HUES48 (cell line): ENCODE data around the gene EGFL8.
"Not testable (repeated sequence)": the region's sequence is repeated elsewhere in the genome, so short reads cannot be mapped to it uniquely, and the experiment has no call there.

ENCODE experiments used
- H3K27ac ChIP-seq: one replicate; pipeline ENCODE4 v1.7.0; 2013; ENCODE audit warnings: low read depth, low read length, inconsistent platforms
- H3K27me3 ChIP-seq: 2 replicates; pipeline ENCODE4 v1.6.1; 2013; ENCODE audit warnings: mild to moderate bottlenecking, low read length; ENCODE audit not compliant: control insufficient read depth, insufficient read depth
- H3K36me3 ChIP-seq: 2 replicates; pipeline ENCODE4 v1.6.1; 2013; ENCODE audit warnings: low read length; ENCODE audit not compliant: control insufficient read depth, insufficient read depth
- H3K4me1 ChIP-seq: 2 replicates; pipeline ENCODE4 v1.6.1; 2013; ENCODE audit warnings: mild to moderate bottlenecking, low read length; ENCODE audit not compliant: control insufficient read depth, insufficient read depth
- H3K4me3 ChIP-seq: 2 replicates; pipeline ENCODE4 v1.5.1; 2013; ENCODE audit warnings: mild to moderate bottlenecking, low read depth, low read length
- H3K9ac ChIP-seq: 2 replicates; pipeline ENCODE4 v1.6.1; 2013; ENCODE audit warnings: mild to moderate bottlenecking, low read depth, low read length, moderate library complexity
- H3K9me3 ChIP-seq: 2 replicates; pipeline ENCODE4 v1.6.1; 2013; ENCODE audit warnings: low read length; ENCODE audit not compliant: control insufficient read depth, insufficient read depth

The EGFL8 gene

GRCh38 chr6:32200711-32201475 lies 36.5 kb downstream of the EGFL8 start:
- H3K9me3 ChIP-seq, result no peaks in the 10 kb centered on the region
- H3K4me1 ChIP-seq, result peaks cover 8% of the 10 kb centered on the region; the same call in 1 of the 2 replicates
- H3K27ac ChIP-seq, result no peak overlapping the region
- no peak overlapping the region for H3K4me3 ChIP-seq
- H3K36me3 ChIP-seq, result no peaks in the 10 kb centered on the region
- no peaks in the 10 kb centered on the region for H3K27me3 ChIP-seq
- no peak overlapping the region for H3K9ac ChIP-seq

GRCh38 chr6:32202186-32202585 lies 37.8 kb downstream of the EGFL8 start:
- no peak overlapping the region for H3K9ac ChIP-seq
- no peaks in the 10 kb centered on the region for H3K36me3 ChIP-seq
- H3K27ac ChIP-seq, result no peak overlapping the region
- H3K27me3 ChIP-seq, result no peaks in the 10 kb centered on the region
- no peak overlapping the region for H3K4me3 ChIP-seq
- no peaks in the 10 kb centered on the region for H3K9me3 ChIP-seq
- 0 out of 2 replicates have a peak, but pooled peaks cover 3% of the 10 kb centered on the region for H3K4me1 ChIP-seq

- Histone ChIP-seq H3K9me3 (no peaks in the 10 kb centered on the region), H3K36me3 (no peaks in the 10 kb centered on the region), H3K4me3 (no peak overlapping the region), H3K27me3 (no peaks in the 10 kb centered on the region), H3K4me1 (no peaks in the 10 kb centered on the region), H3K27ac (no peak overlapping the region), H3K9ac (no peak overlapping the region)
Observed at GRCh38 chr6:32203426-32204267, 39.3 kb downstream of the EGFL8 start.

- H3K27ac ChIP-seq, result no peak overlapping the region
- H3K9ac ChIP-seq, result no peak overlapping the region
- H3K9me3 ChIP-seq, result no peaks in the 10 kb centered on the region
- H3K36me3 ChIP-seq, result no peaks in the 10 kb centered on the region
- no peak overlapping the region for H3K4me3 ChIP-seq
- H3K4me1 ChIP-seq, result no peaks in the 10 kb centered on the region
- H3K27me3 ChIP-seq, result no peaks in the 10 kb centered on the region
Observed at GRCh38 chr6:32204268-32204715, 39.9 kb downstream of the EGFL8 start.

- H3K9ac ChIP-seq, result no peak overlapping the region
- no peak overlapping the region for H3K4me3 ChIP-seq
Observed at GRCh38 chr6:32208996-32209395, 44.6 kb downstream of the EGFL8 start.

GRCh38 chr6:32210191-32210601 lies 45.8 kb downstream of the EGFL8 start:
- no peak overlapping the region for H3K4me3 ChIP-seq
- H3K9me3 ChIP-seq, result no peaks in the 10 kb centered on the region
- no peak overlapping the region for H3K9ac ChIP-seq
- no peaks in the 10 kb centered on the region for H3K27me3 ChIP-seq
- no peak overlapping the region for H3K27ac ChIP-seq
- H3K4me1 ChIP-seq, result no peaks in the 10 kb centered on the region
- H3K36me3 ChIP-seq, result no peaks in the 10 kb centered on the region

More at GRCh38 chr6:32208996-32209395, 44.6 kb downstream of the EGFL8 start:
- Histone ChIP-seq H3K4me1 (no peaks in the 10 kb centered on the region), H3K27ac (no peak overlapping the region), H3K36me3 (no peaks in the 10 kb centered on the region), H3K9me3 (no peaks in the 10 kb centered on the region), H3K27me3 (no peaks in the 10 kb centered on the region)

- H3K9me3 ChIP-seq, H3K27ac ChIP-seq, H3K36me3 ChIP-seq, H3K4me3 ChIP-seq, H3K27me3 ChIP-seq, H3K4me1 ChIP-seq, H3K9ac ChIP-seq: not testable (repeated sequence)
Observed at GRCh38 chr6:32211432-32211831, 47.0 kb downstream of the EGFL8 start.

- H3K4me3 ChIP-seq, result no peak overlapping the region
- no peaks in the 10 kb centered on the region for H3K36me3 ChIP-seq
- no peaks in the 10 kb centered on the region for H3K4me1 ChIP-seq
- H3K27ac ChIP-seq, result no peak overlapping the region
- H3K9ac ChIP-seq, result no peak overlapping the region
- H3K27me3 ChIP-seq, result no peaks in the 10 kb centered on the region
- H3K9me3 ChIP-seq, result no peaks in the 10 kb centered on the region
Observed at GRCh38 chr6:32212076-32212760, 47.8 kb downstream of the EGFL8 start.

- Histone ChIP-seq H3K4me3 (no peak overlapping the region), H3K4me1 (no peaks in the 10 kb centered on the region), H3K9ac (no peak overlapping the region), H3K27ac (no peak overlapping the region), H3K9me3 (no peaks in the 10 kb centered on the region), H3K36me3 (no peaks in the 10 kb centered on the region), H3K27me3 (no peaks in the 10 kb centered on the region)
Observed at GRCh38 chr6:32213649-32214048, 49.3 kb downstream of the EGFL8 start.

GRCh38 chr6:32214126-32214525 lies 49.7 kb downstream of the EGFL8 start:
- no peaks in the 10 kb centered on the region for H3K36me3 ChIP-seq
- H3K9me3 ChIP-seq, result no peaks in the 10 kb centered on the region
- no peak overlapping the region for H3K27ac ChIP-seq
- no peak overlapping the region for H3K9ac ChIP-seq
- H3K4me1 ChIP-seq, result no peaks in the 10 kb centered on the region
- no peak overlapping the region for H3K4me3 ChIP-seq
- H3K27me3 ChIP-seq, result no peaks in the 10 kb centered on the region
